OCI-LY1 (cell line): ENCODE results near the gene RFPL3.
A peak's percentile ranks its signal among the peaks of the same experiment; 100 is the strongest.

Experiments used
- H2AFZ ChIP-seq: fragments of 200-600 bp; sonication (generic), shearing (Covaris generic); 2 replicates; pipeline ENCODE4 v1.6.0; 2014; ENCODE audit warnings: antibody characterized with exemption, mild to moderate bottlenecking, low read length
- H3F3A ChIP-seq: fragments of 200-600 bp; sonication (generic), shearing (Covaris generic); 2 replicates; pipeline ENCODE4 v1.6.0; 2014; ENCODE audit warnings: mild to moderate bottlenecking, antibody characterized with exemption, low read length, moderate library complexity; ENCODE audit not compliant: insufficient read depth
- H3K27ac ChIP-seq: fragments of 200-600 bp; sonication (generic); 2 replicates; pipeline ENCODE4 v1.5.1; 2014; ENCODE audit warnings: low read length, mixed run types, mild to moderate bottlenecking, low read depth; ENCODE audit not compliant: poor library complexity, severe bottlenecking
- H3K27me3 ChIP-seq: fragments of 200-600 bp; sonication (generic); 2 replicates; pipeline ENCODE4 v1.6.0; 2014; ENCODE audit warnings: antibody characterized with exemption, mild to moderate bottlenecking, low read length, moderate library complexity; ENCODE audit not compliant: insufficient read depth
- H3K36me3 ChIP-seq: fragments of 200-600 bp; sonication (generic); 2 replicates; pipeline ENCODE4 v1.6.1; 2014; ENCODE audit warnings: mild to moderate bottlenecking, antibody characterized with exemption, low read length, moderate library complexity, mixed read lengths; ENCODE audit not compliant: insufficient read depth
- H3K4me1 ChIP-seq: fragments of 200-600 bp; sonication (generic); 2 replicates; pipeline ENCODE4 v1.5.1; 2014; ENCODE audit warnings: mild to moderate bottlenecking, low read length, moderate library complexity; ENCODE audit not compliant: insufficient read depth, severe bottlenecking
- H3K4me2 ChIP-seq: fragments of 200-600 bp; sonication (generic), shearing (Covaris generic); 2 replicates; pipeline ENCODE4 v1.6.1; 2014; ENCODE audit warnings: low read length
- H3K4me3 ChIP-seq: fragments of 200-600 bp; sonication (generic); 2 replicates; pipeline ENCODE4 v1.5.1; 2014; ENCODE audit warnings: low read length, low read depth, mild to moderate bottlenecking, mixed read lengths; ENCODE audit not compliant: poor library complexity, severe bottlenecking
- H3K79me2 ChIP-seq: fragments of 200-600 bp; shearing (Covaris generic); 2 replicates; pipeline ENCODE4 v1.6.1; 2016; ENCODE audit warnings: mixed run types, low read length, mixed read lengths; ENCODE audit not compliant: insufficient read depth
- H3K9ac ChIP-seq: fragments of 200-600 bp; sonication (generic), shearing (Covaris generic); 2 replicates; pipeline ENCODE4 v1.6.1; 2014; ENCODE audit warnings: mild to moderate bottlenecking, low read length, mixed read lengths
- H3K9me2 ChIP-seq: fragments of 200-600 bp; sonication (generic), shearing (Covaris generic); 2 replicates; pipeline ENCODE4 v1.6.1; 2014; ENCODE audit warnings: low read depth, mild to moderate bottlenecking, low read length, mixed read lengths
- H3K9me3 ChIP-seq: fragments of 200-600 bp; shearing (Covaris generic); 2 replicates; pipeline ENCODE4 v1.6.1; 2014; ENCODE audit warnings: low read length, mixed read lengths
- H4K20me1 ChIP-seq: fragments of 200-600 bp; sonication (generic), shearing (Covaris generic); 2 replicates; pipeline ENCODE4 v1.6.0; 2016; ENCODE audit warnings: mild to moderate bottlenecking, low read length; ENCODE audit not compliant: insufficient read depth
- CTCF ChIP-seq: fragments of 200-600 bp; sonication (generic), shearing (Covaris generic); IDR thresholded peaks from 2 replicates; pipeline ENCODE4 v1.5.1; 2017; ENCODE audit warnings: mild to moderate bottlenecking, antibody characterized with exemption, low read length, moderate library complexity, mixed read lengths
- EZH2 ChIP-seq: fragments of 200-600 bp; sonication (generic), shearing (Covaris generic); IDR thresholded peaks from 2 replicates; pipeline ENCODE4 v1.8.0; 2017; ENCODE audit warnings: borderline replicate concordance, mixed run types, mild to moderate bottlenecking, antibody characterized with exemption, low read length, moderate library complexity, mixed read lengths

RFPL3 gene

GRCh38 chr22:32407312-32407711 is 49.6 kb downstream of the RFPL3 start:
- Histone ChIP-seq H4K20me1 (no peaks in the 10 kb centered on the region), H3K27ac (no peak overlapping the region), H3K9me2 (no peaks in the 10 kb centered on the region), H3K4me2 (no peak overlapping the region), H3F3A (no peaks in the 10 kb centered on the region), H3K79me2 (peaks cover 19% of the 10 kb centered on the region), H3K9me3 (no peaks in the 10 kb centered on the region), H3K36me3 (peaks cover 63% of the 10 kb centered on the region), H2AFZ (no peak overlapping the region), H3K9ac (no peak overlapping the region), H3K27me3 (no peaks in the 10 kb centered on the region), H3K4me1 (peaks cover 27% of the 10 kb centered on the region), H3K4me3 (no peak overlapping the region)
- no peak for TF ChIP-seq CTCF
- TF ChIP-seq EZH2 = no peak

- no peaks in the 10 kb centered on the region for H3K9me3 ChIP-seq
- H3K79me2 ChIP-seq = peaks cover 19% of the 10 kb centered on the region
- H3K4me3 ChIP-seq = no peak overlapping the region
- no peaks in the 10 kb centered on the region for H3K27me3 ChIP-seq
- no peak overlapping the region for H3K4me2 ChIP-seq
- TF ChIP-seq CTCF (no peak), EZH2 (no peak)
- no peaks in the 10 kb centered on the region for H3K9me2 ChIP-seq
- no peak overlapping the region for H3K9ac ChIP-seq
- no peak overlapping the region for H3K27ac ChIP-seq
- no peaks in the 10 kb centered on the region for H4K20me1 ChIP-seq
- peaks cover 32% of the 10 kb centered on the region for H3K4me1 ChIP-seq
- H2AFZ ChIP-seq = no peak overlapping the region
- no peaks in the 10 kb centered on the region for H3F3A ChIP-seq
- peaks cover 59% of the 10 kb centered on the region for H3K36me3 ChIP-seq
Observed at GRCh38 chr22:32407936-32408335, 50.3 kb downstream of the RFPL3 start.

DNA sequence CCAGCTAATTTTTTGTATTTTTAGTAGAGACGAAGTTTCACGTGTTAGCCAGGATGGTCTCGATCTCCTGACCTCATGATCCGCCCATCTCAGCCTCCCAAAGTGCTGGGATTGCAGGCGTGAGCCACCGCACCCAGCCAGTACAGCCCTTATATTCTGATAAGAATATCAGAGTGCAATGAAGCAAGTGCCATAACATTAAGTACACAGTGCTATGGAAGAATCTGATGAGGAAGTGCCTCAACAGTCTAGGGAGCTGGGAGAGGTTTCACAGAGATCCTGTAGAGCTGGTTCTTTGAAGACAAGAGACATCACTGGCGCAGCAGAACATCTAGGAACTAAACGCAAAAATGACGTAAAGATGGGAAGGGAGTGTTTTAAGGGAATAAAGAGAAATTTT is 52.3 kb downstream of the RFPL3 start:
- Histone ChIP-seq H3K4me2 (peak overlapping the region; percentile 78; the same call in 1 of the 2 replicates), H4K20me1 (no peaks in the 10 kb centered on the region), H3K9me3 (no peaks in the 10 kb centered on the region), H3K36me3 (peaks cover 42% of the 10 kb centered on the region), H3K79me2 (peaks cover 19% of the 10 kb centered on the region), H3K9me2 (no peaks in the 10 kb centered on the region), H3F3A (no peaks in the 10 kb centered on the region), H3K9ac (no peak overlapping the region), H2AFZ (no peak overlapping the region), H3K27ac (no peak overlapping the region), H3K27me3 (no peaks in the 10 kb centered on the region), H3K4me1 (peaks cover 32% of the 10 kb centered on the region), H3K4me3 (no peak overlapping the region)
- TF ChIP-seq CTCF = no peak
- TF ChIP-seq EZH2 = no peak
